GM21576 (cell line): ENCODE data around the gene ZNF649.

Experiments used
- ATAC-seq: cut with Tn5 transposase; IDR thresholded peaks from one replicate; pipeline ENCODE4 v1.9.1; 2021; ENCODE audit warnings: mild to moderate bottlenecking, moderate library complexity; ENCODE audit not compliant: unreplicated experiment

ZNF649 gene

GRCh38 chr19:51889934-51890333 is 14.9 kb downstream of the ZNF649 start:
- no peak for ATAC-seq

- no peak for ATAC-seq
Measured at GRCh38 chr19:51887522-51888498, 17.0 kb downstream of the ZNF649 start, which contains the start of gene ZNF577. TSS of gene ZNF577 (minus strand) at chr19:51887951. CDS start at chr19:51880382, 7,569 bp downstream.

- ATAC-seq = no peak
Measured at GRCh38 chr19:51884713-51885112, 20.1 kb downstream of the ZNF649 start.

- no peak for ATAC-seq
Measured at GRCh38 chr19:51882518-51882917, 22.3 kb downstream of the ZNF649 start.

GRCh38 chr19:51873097-51873496 is 31.7 kb downstream of the ZNF649 start:
- no peak for ATAC-seq

GRCh38 chr19:51861870-51862622 is 42.8 kb downstream of the ZNF649 start:
- ATAC-seq = no peak
